Activated CD8-positive, alpha-beta T cell treated with anti-CD3 and anti-CD28 coated beads, Interleukin-2, amount 10 ng/mL, durations not matched to agents 7 days and 5 days (primary cell): ENCODE data around the gene ZDHHC19. TPM values are rescaled to one million over a fixed set of nuclear protein-coding genes. Genes with fewer than 3 reads are reported as not detected.
"Not testable (repeated sequence)": the region's sequence is repeated elsewhere in the genome, so short reads cannot be mapped to it uniquely, and the experiment has no call there.

Experiments used
- ATAC-seq: fragments of 150-1000 bp; cut with Tn5 transposase; one replicate; pipeline ENCODE4 v1.10.0; 2021; ENCODE audit warnings: moderate library complexity
- CTCF ChIA-PET: fragments of 350-600 bp; sonication (Branson Sonifier 250); formaldehyde crosslinking; loops from one replicate; lab custom pipeline; 2021; ENCODE audit warnings: antibody characterized with exemption; lab: Charles Lee
- POLR2A ChIA-PET: fragments of 350-600 bp; sonication (Branson Sonifier 250); formaldehyde crosslinking; loops from one replicate; lab custom pipeline; 2021; ENCODE audit warnings: antibody characterized with exemption; lab: Charles Lee
- DNase-seq: peaks from one replicate; pipeline ENCODE4 v3.0.0-alpha.2; 2020
- H3K27ac Mint-ChIP-seq: one replicate; pipeline ENCODE4 v1.8.0; 2021; ENCODE audit warnings: mild to moderate bottlenecking, mixed read lengths
- H3K27me3 Mint-ChIP-seq: one replicate; pipeline ENCODE4 v1.8.0; 2021; ENCODE audit warnings: low read depth, mixed read lengths
- H3K36me3 Mint-ChIP-seq: one replicate; pipeline ENCODE4 v1.8.0; 2021; ENCODE audit warnings: low read depth, mixed read lengths
- H3K4me1 Mint-ChIP-seq: one replicate; pipeline ENCODE4 v1.8.0; 2021; ENCODE audit warnings: low read depth, mixed read lengths
- H3K4me3 Mint-ChIP-seq: one replicate; pipeline ENCODE4 v1.8.0; 2021; ENCODE audit warnings: mild to moderate bottlenecking, mixed read lengths
- H3K9me3 Mint-ChIP-seq: one replicate; pipeline ENCODE4 v1.8.0; 2022; ENCODE audit warnings: mixed read lengths; ENCODE audit not compliant: insufficient read depth
- total RNA-seq, 2 experiments: library from RNA; stranded (reverse); gene quantifications; one replicate each; pipeline ENCODE4 v1.2.3, GENCODE V29; 2021

The ZDHHC19 gene
- total RNA-seq, 2 experiments from 2014 or later, result not detected

DNA sequence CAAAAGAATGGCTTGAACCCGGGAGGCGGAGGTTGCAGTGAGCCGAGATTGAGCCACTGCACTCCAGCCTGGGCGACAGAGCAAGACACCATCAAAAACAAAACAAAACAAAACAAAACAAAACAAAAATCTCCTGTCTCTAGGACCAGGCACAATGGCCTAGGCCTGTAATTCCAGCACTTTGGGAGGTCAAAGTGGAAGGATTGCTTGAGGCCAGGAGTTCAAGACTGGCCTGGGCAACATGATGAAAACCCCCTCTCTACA, 27.1 kb downstream of the ZDHHC19 start:
- not testable (repeated sequence) for ATAC-seq, H3K27me3 Mint-ChIP-seq, H3K9me3 Mint-ChIP-seq, DNase-seq, H3K4me3 Mint-ChIP-seq, H3K36me3 Mint-ChIP-seq
- ChIA-PET CTCF (interaction anchor here (1.3 kb wide), 1 partner anchor 8 kb away, joined by 4 read pairs; no protein-coding TSS in a partner anchor), POLR2A (interaction anchor here (1.3 kb wide), 1 partner anchor 70 kb away, joined by 9 read pairs; no protein-coding TSS in a partner anchor)
- peak overlapping the region; percentile 95 for H3K27ac Mint-ChIP-seq
- peaks cover 66% of the 10 kb centered on the region for H3K4me1 Mint-ChIP-seq

DNA sequence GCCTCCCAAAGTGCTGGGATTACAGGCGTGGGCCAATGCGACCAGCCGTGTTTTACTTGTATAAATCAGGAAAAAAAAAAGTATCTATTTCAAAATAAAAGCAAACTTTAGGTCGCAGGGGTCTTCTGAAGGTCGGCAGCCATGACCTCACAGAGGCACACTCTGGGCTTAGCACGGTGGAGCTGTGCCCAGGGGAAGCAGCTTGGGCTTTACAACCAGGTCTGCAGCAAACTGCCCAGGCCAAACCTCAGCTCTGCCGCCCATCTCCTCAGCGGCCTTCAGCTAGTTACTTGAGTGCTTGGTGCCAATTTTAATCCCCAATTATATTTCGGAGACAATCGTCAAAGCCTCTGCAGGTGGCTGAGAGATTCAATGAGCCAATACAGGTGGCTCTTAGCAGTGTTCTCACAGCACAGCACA, 30.1 kb downstream of the ZDHHC19 start:
- no peaks in the 10 kb centered on the region for H3K9me3 Mint-ChIP-seq
- ChIA-PET POLR2A (interaction anchor here (0.6 to 5.1 kb wide), 7 partner anchors 12 to 322 kb away, joined by 3 to 27 read pairs (median 9); no protein-coding TSS in a partner anchor), CTCF (interaction anchor here (0.6 to 4.4 kb wide), 8 partner anchors 13 to 1784 kb away, joined by 3 to 66 read pairs (median 5); no protein-coding TSS in a partner anchor)
- ATAC-seq, result no peak
- peaks cover 1% of the 10 kb centered on the region for H3K36me3 Mint-ChIP-seq
- DNase-seq, result no peak
- no peak overlapping the region for H3K4me3 Mint-ChIP-seq
- no peaks in the 10 kb centered on the region for H3K27me3 Mint-ChIP-seq
- peaks cover 64% of the 10 kb centered on the region for H3K4me1 Mint-ChIP-seq
- H3K27ac Mint-ChIP-seq, result peak overlapping the region; percentile 95

- Mint-ChIP-seq H3K27ac (peak overlapping the region; percentile 95), H3K27me3 (no peaks in the 10 kb centered on the region), H3K4me3 (peak overlapping the region; percentile 47), H3K9me3 (no peaks in the 10 kb centered on the region), H3K36me3 (peaks cover 1% of the 10 kb centered on the region), H3K4me1 (peaks cover 63% of the 10 kb centered on the region)
- CTCF ChIA-PET, result interaction anchor here (0.9 to 4.4 kb wide), 10 partner anchors 9 to 107 kb away, joined by 3 to 66 read pairs (median 8); no protein-coding TSS in a partner anchor
- POLR2A ChIA-PET, result interaction anchor here (1.3 to 5.1 kb wide), 14 partner anchors 11 to 273 kb away, joined by 3 to 27 read pairs (median 6); no protein-coding TSS in a partner anchor
- DNase-seq (no peak), ATAC-seq (no peak)
Observed at GRCh38 chr3:196180346-196180745, 30.9 kb downstream of the ZDHHC19 start.

GRCh38 chr3:196179380-196180308, 31.6 kb downstream of the ZDHHC19 start:
- Mint-ChIP-seq H3K36me3 (peaks cover 1% of the 10 kb centered on the region), H3K9me3 (no peaks in the 10 kb centered on the region), H3K27ac (peak overlapping the region; percentile 95), H3K4me3 (peak overlapping the region; percentile 47), H3K27me3 (no peaks in the 10 kb centered on the region), H3K4me1 (peaks cover 60% of the 10 kb centered on the region)
- ATAC-seq (peak; percentile 85), DNase-seq (peak; percentile 95)
- ChIA-PET POLR2A (interaction anchor here (0.6 to 5.1 kb wide), 25 partner anchors 9 to 272 kb away, joined by 3 to 27 read pairs (median 5); partner anchors contain the start of gene DYNLT2B), CTCF (interaction anchor here (0.9 to 4.4 kb wide), 12 partner anchors 9 to 109 kb away, joined by 3 to 66 read pairs (median 7); no protein-coding TSS in a partner anchor)

GRCh38 chr3:196178993-196179379, 32.2 kb downstream of the ZDHHC19 start:
- Mint-ChIP-seq H3K4me3 (peak overlapping the region; percentile 47), H3K9me3 (no peaks in the 10 kb centered on the region), H3K27ac (peak overlapping the region; percentile 95), H3K27me3 (no peaks in the 10 kb centered on the region), H3K4me1 (peaks cover 57% of the 10 kb centered on the region), H3K36me3 (peaks cover 1% of the 10 kb centered on the region)
- ChIA-PET CTCF (interaction anchor here (1.2 to 4.4 kb wide), 9 partner anchors 10 to 108 kb away, joined by 4 to 66 read pairs (median 8); no protein-coding TSS in a partner anchor), POLR2A (interaction anchor here (0.8 to 5.1 kb wide), 23 partner anchors 8 to 271 kb away, joined by 3 to 27 read pairs (median 5); no protein-coding TSS in a partner anchor)
- ATAC-seq (no peak), DNase-seq (no peak)

DNA sequence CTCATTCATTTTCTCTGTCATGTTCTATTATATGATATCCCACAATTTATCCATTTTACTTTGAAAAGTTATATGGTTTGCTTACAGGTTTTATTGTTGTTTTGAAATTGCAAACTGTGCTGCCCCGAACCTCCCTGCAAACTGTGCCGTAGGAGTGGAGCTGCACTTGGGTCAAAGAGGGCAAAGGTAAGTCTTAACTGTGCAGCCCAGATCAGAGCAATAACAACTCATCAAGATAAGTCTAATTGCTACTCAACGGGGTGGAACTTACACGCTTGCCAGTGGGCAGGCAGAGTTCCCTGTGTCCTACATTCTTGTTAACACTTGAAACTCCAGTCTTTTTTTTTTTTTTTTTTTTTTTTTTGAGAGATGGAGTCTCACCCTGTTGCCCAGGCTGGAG, 33.2 kb downstream of the ZDHHC19 start:
- peak overlapping the region; percentile 81 for H3K27ac Mint-ChIP-seq
- CTCF ChIA-PET, result no interaction called here
- DNase-seq, result no peak
- no peak overlapping the region for H3K4me3 Mint-ChIP-seq
- H3K4me1 Mint-ChIP-seq, result peaks cover 47% of the 10 kb centered on the region
- no peak for ATAC-seq
- peaks cover 1% of the 10 kb centered on the region for H3K36me3 Mint-ChIP-seq
- POLR2A ChIA-PET, result no interaction called here
- H3K27me3 Mint-ChIP-seq, result no peaks in the 10 kb centered on the region
- no peaks in the 10 kb centered on the region for H3K9me3 Mint-ChIP-seq

DNA sequence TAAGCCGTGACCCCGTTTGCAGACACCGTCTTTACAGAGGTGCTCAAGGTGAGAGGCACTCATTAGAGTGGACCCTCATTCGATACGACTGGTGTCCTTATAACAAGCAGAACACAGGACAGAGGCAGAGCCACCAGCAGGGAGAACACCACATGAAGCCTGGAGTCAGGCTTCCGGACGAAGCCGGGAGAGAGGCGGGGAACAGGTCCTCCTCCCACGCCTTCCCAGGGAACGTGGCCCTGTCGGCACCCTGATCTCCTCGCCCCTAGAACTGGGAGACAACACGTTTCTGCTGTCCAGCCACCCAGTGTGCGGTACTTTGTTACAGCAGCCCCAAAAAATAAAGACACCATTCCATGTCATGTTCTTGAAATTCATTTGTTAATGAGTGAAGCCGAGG, 33.6 kb downstream of the ZDHHC19 start:
- no peak overlapping the region for H3K4me3 Mint-ChIP-seq
- CTCF ChIA-PET, result no interaction called here
- H3K36me3 Mint-ChIP-seq, result peaks cover 1% of the 10 kb centered on the region
- H3K27me3 Mint-ChIP-seq, result no peaks in the 10 kb centered on the region
- no peak for DNase-seq
- H3K27ac Mint-ChIP-seq, result peak overlapping the region; percentile 81
- peaks cover 43% of the 10 kb centered on the region for H3K4me1 Mint-ChIP-seq
- no peak for ATAC-seq
- no peaks in the 10 kb centered on the region for H3K9me3 Mint-ChIP-seq
- POLR2A ChIA-PET, result no interaction called here

DNA sequence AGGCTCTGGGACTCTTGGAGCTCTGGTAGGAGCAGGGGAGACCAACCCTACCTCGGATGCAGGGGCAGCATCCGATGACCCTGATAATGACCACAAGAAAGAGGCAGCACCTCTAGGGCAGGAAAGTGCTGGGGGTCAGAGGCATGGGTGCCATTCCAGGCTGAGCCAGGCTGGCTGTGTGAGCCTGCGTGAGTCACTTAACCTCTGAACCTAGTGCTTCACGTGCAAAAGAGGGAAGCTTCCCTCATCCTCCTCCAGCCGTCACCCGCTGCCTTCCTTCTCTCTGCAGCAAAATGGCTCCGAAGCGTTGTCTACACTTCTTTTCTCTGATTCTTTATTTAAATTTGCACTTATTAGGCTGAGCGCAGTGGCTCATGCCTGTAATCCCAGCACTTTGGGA, 35.5 kb downstream of the ZDHHC19 start:
- H3K27me3 Mint-ChIP-seq, result no peaks in the 10 kb centered on the region
- no peak for DNase-seq
- no peaks in the 10 kb centered on the region for H3K9me3 Mint-ChIP-seq
- peaks cover 1% of the 10 kb centered on the region for H3K36me3 Mint-ChIP-seq
- peaks cover 25% of the 10 kb centered on the region for H3K4me1 Mint-ChIP-seq
- no peak overlapping the region for H3K27ac Mint-ChIP-seq
- CTCF ChIA-PET, result no interaction called here
- no peak for ATAC-seq
- POLR2A ChIA-PET, result no interaction called here
- H3K4me3 Mint-ChIP-seq, result no peak overlapping the region

GRCh38 chr3:196175116-196175625, 36.0 kb downstream of the ZDHHC19 start:
- Mint-ChIP-seq H3K27me3 (no peaks in the 10 kb centered on the region), H3K4me3 (no peak overlapping the region), H3K4me1 (peaks cover 20% of the 10 kb centered on the region), H3K27ac (no peak overlapping the region), H3K9me3 (no peaks in the 10 kb centered on the region), H3K36me3 (peaks cover 1% of the 10 kb centered on the region)
- ATAC-seq, result no peak
- DNase-seq, result no peak
- ChIA-PET POLR2A (no interaction called here), CTCF (no interaction called here)

GRCh38 chr3:196174652-196175051, 36.5 kb downstream of the ZDHHC19 start:
- Mint-ChIP-seq H3K27me3 (no peaks in the 10 kb centered on the region), H3K4me1 (peaks cover 15% of the 10 kb centered on the region), H3K4me3 (no peak overlapping the region), H3K36me3 (peaks cover 1% of the 10 kb centered on the region), H3K9me3 (no peaks in the 10 kb centered on the region), H3K27ac (no peak overlapping the region)
- POLR2A ChIA-PET, result no interaction called here
- DNase-seq (no peak), ATAC-seq (no peak)
- CTCF ChIA-PET, result no interaction called here

GRCh38 chr3:196170296-196170695, 40.9 kb downstream of the ZDHHC19 start:
- not testable (repeated sequence) for ATAC-seq, H3K4me1 Mint-ChIP-seq, H3K36me3 Mint-ChIP-seq, H3K27me3 Mint-ChIP-seq, DNase-seq, H3K4me3 Mint-ChIP-seq, H3K27ac Mint-ChIP-seq, H3K9me3 Mint-ChIP-seq
- ChIA-PET POLR2A (interaction anchor here (1.1 kb wide), 1 partner anchor 9 kb away, joined by 3 read pairs; no protein-coding TSS in a partner anchor), CTCF (interaction anchor here (1.4 kb wide), 1 partner anchor 96 kb away, joined by 4 read pairs; no protein-coding TSS in a partner anchor)
